Endothelial cell of umbilical vein (primary cell): Measurements from ENCODE around the gene MAP4K4. TPM values are rescaled to one million over a fixed set of nuclear protein-coding genes. Genes with fewer than 3 reads are reported as not detected.

Experiments used
- BruUV-seq: library from RNA; stranded (reverse); fragments of 400-500 nt; replicated peaks from 2 replicates; lab custom pipeline; 2021; lab: Mats Ljungman, UMichigan
- CTCF ChIA-PET: fragments of 300-600, 350-600 bp; sonication (Branson Sonifier 250); formaldehyde crosslinking; loops from one replicate; lab custom pipeline; 2021; ENCODE audit warnings: antibody characterized with exemption, inconsistent platforms; lab: Charles Lee
- POLR2A ChIA-PET: fragments of 300-600, 350-600 bp; sonication (Branson Sonifier 250); formaldehyde crosslinking; loops from one replicate; lab custom pipeline; 2021; ENCODE audit warnings: antibody characterized with exemption, inconsistent platforms; lab: Charles Lee
- DNase-seq: peaks from one replicate; pipeline ENCODE4 v3.0.0-alpha.2; 2011; ENCODE audit warnings: low read depth, low spot score
- FAIRE-seq: peaks from 2 replicates; lab custom pipeline; 2011; peaks lifted over from hg19 to GRCh38; lab: Jason Lieb, UNC
- H2AFZ ChIP-seq: 2 replicates; pipeline ENCODE4 v1.6.0; 2012; ENCODE audit warnings: low read depth, low read length, control low read depth, inconsistent platforms
- H3K27ac ChIP-seq: 2 replicates; pipeline ENCODE4 v1.5.1; 2011; ENCODE audit warnings: low read depth, mild to moderate bottlenecking, control low read depth, low read length, moderate library complexity; ENCODE audit not compliant: insufficient read depth
- H3K27me3 ChIP-seq, 2 experiments: 2 replicates each; pipeline versions ENCODE4 v1.6.0 to v1.6.1; 2011; ENCODE audit warnings: low read length in 2 of 2, mixed read lengths in 1 of 2; ENCODE audit not compliant: control insufficient read depth in 2 of 2, insufficient read depth in 2 of 2
- H3K36me3 ChIP-seq, 2 experiments: 2 replicates in 1 of 2; 3 replicates in 1 of 2; pipeline ENCODE4 v1.5.1; 2011; ENCODE audit warnings: low read length in 2 of 2, mild to moderate bottlenecking in 1 of 2, moderate library complexity in 1 of 2; ENCODE audit not compliant: control insufficient read depth in 2 of 2, insufficient read depth in 2 of 2; ENCODE audit errors: extremely low read depth in 1 of 2
- H3K4me1 ChIP-seq: 3 replicates; pipeline ENCODE4 v1.5.1; 2011; ENCODE audit warnings: mild to moderate bottlenecking, low read length; ENCODE audit not compliant: control insufficient read depth, insufficient read depth; ENCODE audit errors: extremely low read depth
- H3K4me2 ChIP-seq: 2 replicates; pipeline ENCODE4 v1.6.1; 2011; ENCODE audit warnings: low read length, control low read depth, mixed read lengths; ENCODE audit not compliant: insufficient read depth
- H3K4me3 ChIP-seq, 3 experiments: fragments of 200-600 bp in 1 of 3; sonication (generic), shearing (Covaris generic) in 1 of 3; replicated peaks in 1 of 3; 2 replicates each; pipeline ENCODE4 v1.5.1; 2011 to 2016; ENCODE audit warnings: control low read depth in 3 of 3, low read length in 3 of 3, mild to moderate bottlenecking in 2 of 3, inconsistent platforms in 1 of 3, low read depth in 1 of 3, moderate library complexity in 1 of 3; ENCODE audit not compliant: insufficient read depth in 1 of 3
- H3K79me2 ChIP-seq: 2 replicates; pipeline ENCODE4 v1.6.0; 2012; ENCODE audit warnings: low read length, inconsistent platforms; ENCODE audit not compliant: control insufficient read depth, insufficient read depth
- H3K9ac ChIP-seq: replicated peaks from 2 replicates; pipeline ENCODE3; 2011; ENCODE audit warnings: low read length, control low read depth; ENCODE audit not compliant: insufficient read depth; ENCODE audit errors: extremely low read depth
- H3K9me1 ChIP-seq: replicated peaks from 3 replicates; pipeline ENCODE4 v1.6.0; 2011; ENCODE audit warnings: mild to moderate bottlenecking, low read length; ENCODE audit not compliant: control insufficient read depth, insufficient read depth; ENCODE audit errors: extremely low read depth
- H3K9me3 ChIP-seq: replicated peaks from 2 replicates; pipeline ENCODE4 v1.5.1; 2012; ENCODE audit warnings: low read length, inconsistent platforms; ENCODE audit not compliant: control insufficient read depth, insufficient read depth
- H4K20me1 ChIP-seq: replicated peaks from 2 replicates; pipeline ENCODE3; 2011; ENCODE audit warnings: mild to moderate bottlenecking, low read length; ENCODE audit not compliant: control insufficient read depth, insufficient read depth; ENCODE audit errors: extremely low read depth
- CTCF ChIP-seq, 2 donors: IDR thresholded peaks; 1 replicate in 1 of 2; 2 replicates in 1 of 2; pipeline ENCODE4 v1.5.1; 2011; ENCODE audit warnings: low read length in 2 of 2, mild to moderate bottlenecking in 2 of 2, moderate library complexity in 2 of 2, control low read depth in 1 of 2, inconsistent platforms in 1 of 2, low read depth in 1 of 2; ENCODE audit not compliant: insufficient read depth in 1 of 2; ENCODE audit errors: extremely low read depth in 1 of 2
- EZH2 ChIP-seq: IDR thresholded peaks from 2 replicates; pipeline ENCODE4 v1.6.1; 2012; ENCODE audit warnings: borderline replicate concordance, low read depth, mild to moderate bottlenecking, moderate library complexity, low read length, inconsistent platforms; ENCODE audit not compliant: severe bottlenecking
- FOS ChIP-seq: IDR thresholded peaks from 2 replicates; pipeline ENCODE4 v1.6.1; 2011; ENCODE audit warnings: mild to moderate bottlenecking, low read length, moderate library complexity, borderline replicate concordance; ENCODE audit not compliant: insufficient read depth
- GATA2 ChIP-seq: IDR thresholded peaks from 2 replicates; pipeline ENCODE4 v1.7.0; 2011; ENCODE audit warnings: low read depth, mild to moderate bottlenecking, moderate library complexity, mixed read lengths, low read length; ENCODE audit not compliant: insufficient read length, insufficient read depth
- JUN ChIP-seq: IDR thresholded peaks from 2 replicates; pipeline ENCODE4 v1.6.1; 2011; ENCODE audit warnings: borderline replicate concordance, low read depth; ENCODE audit not compliant: insufficient read length, insufficient read depth
- MAX ChIP-seq: IDR thresholded peaks from 2 replicates; pipeline ENCODE4 v1.6.1; 2011; ENCODE audit not compliant: insufficient read depth, insufficient read length
- MYC ChIP-seq: IDR thresholded peaks from one replicate; pipeline ENCODE4 v1.6.1; 2011; ENCODE audit warnings: mild to moderate bottlenecking, low read depth, low read length
- POLR2A ChIP-seq: IDR thresholded peaks from 2 replicates; pipeline ENCODE4 v1.6.1; 2012; ENCODE audit warnings: low read depth, mild to moderate bottlenecking, control low read depth, low read length
- POLR2AphosphoS5 ChIP-seq: IDR thresholded peaks from 2 replicates; pipeline ENCODE4 v1.6.1; 2012; ENCODE audit warnings: low read depth, mild to moderate bottlenecking, control low read depth, low read length, moderate library complexity; ENCODE audit not compliant: insufficient read depth
- dilution Hi-C: fragments of 300-500 bp; cut with MboI; formaldehyde crosslinking; loops from one replicate; pipeline ENCODE4 v1.15.0; 2019; ENCODE audit warnings: low sequenced_read_pairs; ENCODE audit not compliant: extremely low pct_ligation_motif_present
- intact Hi-C: fragments of 100-400 bp; cut with micrococcal nuclease; formaldehyde crosslinking; loops from one replicate; pipeline ENCODE4 v1.10.0; 2022
- polyA plus RNA-seq, 4 experiments: library from polyadenylated mRNA; depleted of rRNA in 3 of 4; stranded (reverse) in 3 of 4; unstranded in 1 of 4; fragments of >200 nt; gene quantifications; 2 replicates each; pipeline versions ENCODE4 v1.2.1 to v1.2.3, GENCODE V29; 2011 to 2012; ENCODE audit warnings: missing spikeins in 1 of 4
- total RNA-seq: library from RNA; stranded (reverse); gene quantifications from 2 replicates; pipeline ENCODE4 v1.2.3, GENCODE V29; 2021

MAP4K4 gene
- total and polyA plus RNA-seq, 2 donors (not counting 3 experiments of a cell fraction or from before 2014, with no cell fraction given): 79.4 to 269 TPM

DNA sequence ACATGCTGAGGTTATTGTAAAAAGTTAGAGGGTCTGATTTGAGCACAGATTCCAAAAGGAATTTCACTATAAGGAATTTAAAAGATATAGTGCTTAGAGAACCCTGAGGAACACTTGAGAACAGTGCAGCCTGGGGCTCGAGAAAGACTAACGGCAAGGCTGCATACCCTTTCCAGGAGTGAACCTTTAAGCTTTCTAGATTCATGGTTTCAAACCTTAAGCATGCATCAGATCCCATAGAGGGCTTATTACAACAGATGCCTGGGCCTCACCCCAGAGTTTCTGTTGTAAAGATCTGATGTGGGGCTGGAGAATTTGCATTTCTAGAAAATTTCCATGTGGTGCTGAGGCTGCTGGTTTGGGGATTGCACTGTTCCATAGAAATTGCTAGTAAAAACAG, 203.7 kb downstream of the MAP4K4 start:
- Histone ChIP-seq H2AFZ (no peak overlapping the region), H3K9ac (no peak overlapping the region), H3K27me3 (no peaks in the 10 kb centered on the region), H3K27ac (no peak overlapping the region), H3K36me3 (peaks cover 0 to 2% of the 10 kb centered on the region in 2 experiments), H3K79me2 (no peaks in the 10 kb centered on the region), H3K4me1 (no peaks in the 10 kb centered on the region), H3K9me3 (no peaks in the 10 kb centered on the region), H4K20me1 (no peaks in the 10 kb centered on the region), H3K4me3 (no peak overlapping the region), H3K4me2 (no peak overlapping the region), H3K9me1 (no peaks in the 10 kb centered on the region)
- DNase-seq: no peak
- BruUV-seq: no TSS peak
- no peak for FAIRE-seq
- ChIA-PET CTCF (interaction anchor here (1.4 to 2.4 kb wide), 2 partner anchors 18 to 339 kb away, joined by 3 to 11 read pairs; no protein-coding TSS in a partner anchor), POLR2A (no interaction called here)
- TF ChIP-seq POLR2AphosphoS5 (no peak), POLR2A (no peak), EZH2 (no peak), MYC (no peak), MAX (no peak), JUN (no peak), CTCF (IDR thresholded peaks at IDR 0.05; ENCODE audit: extremely low read depth in 1 of 2, insufficient read depth in 1 of 2, low read depth in 1 of 2, low read length in 2 of 2) (no peak), GATA2 (no peak), FOS (no peak)
- intact Hi-C loops: no loop called here
- dilution Hi-C loops: no loop called here
